ENCODE results near the gene GPBAR1.

GPBAR1 gene

DNA sequence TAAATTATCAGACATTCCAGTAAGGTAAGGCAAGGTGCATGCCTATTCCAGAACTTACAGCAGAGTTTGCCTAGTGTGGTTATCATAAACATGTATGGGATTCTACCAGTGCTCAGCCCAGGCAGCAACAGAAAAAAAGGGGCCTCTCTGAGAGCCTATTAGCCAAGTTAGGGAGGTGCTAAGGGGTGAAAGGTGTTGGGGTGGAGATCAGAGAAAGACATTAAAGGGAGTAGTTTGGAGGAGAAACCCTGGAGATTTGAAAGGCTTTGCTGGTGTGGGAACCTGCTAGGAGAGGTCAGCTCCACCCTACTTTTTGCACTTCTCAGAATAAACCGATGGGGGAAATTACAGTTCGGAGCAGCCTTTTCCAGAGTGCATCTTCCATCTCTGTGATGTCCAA lies 40.9 kb upstream of the GPBAR1 start:
- Histone ChIP-seq H3K27me3 (ENCODE audit: low read length) (no peaks in the 10 kb centered on the region), H3K36me3 (ENCODE audit: low read length) (peaks cover 30% of the 10 kb centered on the region; the same call in 1 of the 2 replicates), H3K9ac (ENCODE audit: low read length) (peak overlapping the region; percentile 99), H3F3A (ENCODE audit: insufficient read depth) (peaks cover 24% of the 10 kb centered on the region), H3K4me2 (ENCODE audit: low read depth, low read length, poor library complexity, severe bottlenecking) (peak overlapping the region; percentile 97), H3K9me3 (ENCODE audit: insufficient read depth, low read length) (no peaks in the 10 kb centered on the region), H4K20me1 (ENCODE audit: low read depth, low read length) (peaks cover 48% of the 10 kb centered on the region), H3K79me2 (ENCODE audit: insufficient read depth, low read length) (peaks cover 78% of the 10 kb centered on the region), H3K9me2 (replicated peaks; ENCODE audit: insufficient read depth, low read length) (no peaks in the 10 kb centered on the region), H3K4me3 (ENCODE audit: insufficient read depth, low read length, poor library complexity, severe bottlenecking) (peak overlapping the region; percentile 90), H2AFZ (ENCODE audit: low read depth, low read length, severe bottlenecking) (no peak overlapping the region), H3K27ac (ENCODE audit: low read depth, low read length) (peak overlapping the region; percentile 97)
- TF ChIP-seq EZH2phosphoT487 (conservative IDR thresholded peaks at IDR 0.05; ENCODE audit: low read length) (no peak), CTCF (IDR thresholded peaks at IDR 0.05; ENCODE audit: insufficient read depth, low read length, poor library complexity, severe bottlenecking) (no peak)

GRCh38 chr2:218221000-218221399 lies 39.8 kb upstream of the GPBAR1 start:
- Histone ChIP-seq H3K27me3 (ENCODE audit: low read length) (no peaks in the 10 kb centered on the region), H2AFZ (ENCODE audit: low read depth, low read length, severe bottlenecking) (no peak overlapping the region), H3K9me3 (ENCODE audit: insufficient read depth, low read length) (no peaks in the 10 kb centered on the region), H4K20me1 (ENCODE audit: low read depth, low read length) (peaks cover 53% of the 10 kb centered on the region), H3K4me2 (ENCODE audit: low read depth, low read length, poor library complexity, severe bottlenecking) (peak overlapping the region; percentile 97), H3K9ac (ENCODE audit: low read length) (peak overlapping the region; percentile 99; the same call in 1 of the 2 replicates), H3K9me2 (replicated peaks; ENCODE audit: insufficient read depth, low read length) (no peaks in the 10 kb centered on the region), H3K36me3 (ENCODE audit: low read length) (peaks cover 38% of the 10 kb centered on the region; the same call in 1 of the 2 replicates), H3K79me2 (ENCODE audit: insufficient read depth, low read length) (peaks cover 88% of the 10 kb centered on the region), H3F3A (ENCODE audit: insufficient read depth) (peaks cover 24% of the 10 kb centered on the region), H3K27ac (ENCODE audit: low read depth, low read length) (no peak overlapping the region), H3K4me3 (ENCODE audit: insufficient read depth, low read length, poor library complexity, severe bottlenecking) (no peak overlapping the region)
- TF ChIP-seq EZH2phosphoT487 (conservative IDR thresholded peaks at IDR 0.05; ENCODE audit: low read length): no peak
- no peak for TF ChIP-seq CTCF (IDR thresholded peaks at IDR 0.05; ENCODE audit: insufficient read depth, low read length, poor library complexity, severe bottlenecking)

GRCh38 chr2:218223046-218223445 lies 37.8 kb upstream of the GPBAR1 start:
- Histone ChIP-seq H3K9ac (ENCODE audit: low read length) (no peak overlapping the region), H3K27ac (ENCODE audit: low read depth, low read length) (no peak overlapping the region), H3K36me3 (ENCODE audit: low read length) (peaks cover 41% of the 10 kb centered on the region; the same call in 1 of the 2 replicates), H3F3A (ENCODE audit: insufficient read depth) (peaks cover 16% of the 10 kb centered on the region), H3K4me3 (ENCODE audit: insufficient read depth, low read length, poor library complexity, severe bottlenecking) (no peak overlapping the region), H3K9me3 (ENCODE audit: insufficient read depth, low read length) (no peaks in the 10 kb centered on the region), H4K20me1 (ENCODE audit: low read depth, low read length) (peaks cover 56% of the 10 kb centered on the region), H3K4me2 (ENCODE audit: low read depth, low read length, poor library complexity, severe bottlenecking) (no peak overlapping the region), H3K9me2 (replicated peaks; ENCODE audit: insufficient read depth, low read length) (no peaks in the 10 kb centered on the region), H3K27me3 (ENCODE audit: low read length) (no peaks in the 10 kb centered on the region), H3K79me2 (ENCODE audit: insufficient read depth, low read length) (peaks cover 87% of the 10 kb centered on the region), H2AFZ (ENCODE audit: low read depth, low read length, severe bottlenecking) (no peak overlapping the region)
- TF ChIP-seq CTCF (IDR thresholded peaks at IDR 0.05; ENCODE audit: insufficient read depth, low read length, poor library complexity, severe bottlenecking) (no peak), EZH2phosphoT487 (conservative IDR thresholded peaks at IDR 0.05; ENCODE audit: low read length) (no peak)

Data from SU-DHL-6 (cell line).